ENCODE results near the gene PIK3AP1.
"Not testable (repeated sequence)": the region's sequence is repeated elsewhere in the genome, so short reads cannot be mapped to it uniquely, and the experiment has no call there.

The PIK3AP1 gene

DNA sequence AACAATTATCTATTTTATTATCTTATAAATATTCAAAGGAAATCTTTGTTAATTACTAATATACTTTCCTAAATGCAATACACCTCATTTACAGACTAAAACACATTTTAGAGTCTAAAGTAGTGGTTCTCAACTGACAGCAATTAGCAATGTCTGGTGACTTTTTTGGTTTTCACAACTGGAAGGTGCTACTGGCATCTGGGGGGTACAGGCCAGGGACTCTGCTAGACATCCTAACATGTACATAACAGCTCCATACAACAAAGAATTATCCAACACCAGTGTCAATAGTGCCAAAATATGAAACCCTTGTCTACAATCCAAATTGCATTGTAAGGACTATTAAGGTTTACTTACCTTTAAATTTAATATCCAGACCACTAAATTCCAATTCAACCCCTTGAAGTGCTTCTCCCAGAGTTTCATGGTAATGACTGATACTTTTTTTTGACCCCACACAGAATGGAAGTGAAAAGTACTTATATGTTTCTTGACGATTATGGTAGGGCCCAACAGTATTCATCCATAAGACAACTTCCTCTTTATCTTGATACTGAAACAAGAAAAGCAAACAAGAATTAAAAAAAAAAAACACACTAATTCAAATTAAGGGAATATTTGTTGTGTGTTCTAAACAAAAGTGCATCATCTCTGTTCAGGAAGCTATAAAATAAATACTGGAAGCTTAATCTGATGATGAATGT is 143.9 kb downstream of the PIK3AP1 start:
- DNase-seq (ENCODE audit: low read depth), result no peak

DNA sequence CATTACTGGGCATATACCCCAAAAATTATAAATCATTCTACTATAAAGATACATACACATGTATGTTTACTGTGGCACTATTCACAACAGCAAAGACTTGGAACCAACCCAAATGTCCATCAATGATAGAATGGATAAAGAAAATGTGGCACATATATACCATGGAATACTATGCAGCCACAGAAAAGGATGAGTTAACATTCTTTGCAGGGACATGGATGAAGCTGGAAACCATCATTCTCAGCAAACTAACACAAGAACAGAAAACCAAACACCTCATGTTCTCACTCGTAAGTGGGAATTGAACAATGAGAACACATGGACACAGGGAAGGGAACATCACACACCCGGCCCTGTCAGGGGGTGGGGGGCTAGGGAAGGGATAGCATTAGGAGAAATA is 145.8 kb downstream of the PIK3AP1 start:
- DNase-seq (ENCODE audit: low read depth), result not testable (repeated sequence)

GRCh38 chr10:96573036-96573435 is 147.3 kb downstream of the PIK3AP1 start:
- DNase-seq (ENCODE audit: low read depth), result no peak

DNA sequence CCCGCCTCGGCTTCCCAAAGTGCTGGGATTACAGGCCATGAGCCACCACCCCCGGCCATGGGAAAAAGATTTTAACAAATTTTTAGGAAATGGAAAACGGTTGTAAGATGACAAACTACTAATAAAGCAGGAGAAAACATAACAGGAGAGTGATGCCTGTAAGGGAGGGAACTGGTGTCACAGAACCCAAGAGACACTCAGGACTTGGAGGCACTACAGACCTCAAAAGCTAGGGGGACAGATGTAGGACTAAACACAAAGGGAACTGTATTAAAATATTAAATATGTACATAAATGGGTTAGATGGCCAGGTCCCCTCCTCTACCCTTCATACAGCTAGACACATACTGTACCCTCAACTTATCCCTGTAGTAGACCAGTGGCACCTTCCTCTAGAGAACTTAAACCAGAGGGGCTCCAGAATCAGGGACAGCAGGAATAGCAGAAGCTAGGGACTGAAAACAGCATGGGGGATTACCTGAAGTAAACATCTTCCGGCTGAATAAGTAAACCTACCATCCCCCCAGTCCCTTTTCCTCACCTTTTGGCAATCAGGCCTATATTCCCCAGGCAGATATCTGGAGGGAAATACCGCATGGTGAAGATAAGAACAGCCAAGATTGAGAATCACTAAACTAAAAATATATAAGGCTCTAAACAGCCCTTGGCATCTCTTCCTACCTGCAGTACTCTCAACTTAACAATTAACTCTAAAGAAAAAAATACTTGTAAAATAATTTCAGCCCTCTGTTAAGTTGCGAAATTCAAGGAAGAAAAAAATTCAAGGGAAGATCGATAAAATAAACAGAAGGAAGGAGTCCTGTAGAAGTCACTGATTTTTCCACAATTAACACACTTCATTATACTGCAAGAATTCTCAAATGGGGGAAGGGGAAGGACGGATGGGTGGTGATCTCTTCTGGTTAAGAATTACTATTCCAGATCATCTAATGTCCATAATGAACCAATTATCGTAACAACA is 149.0 kb downstream of the PIK3AP1 start:
- no peak for DNase-seq (ENCODE audit: low read depth)

DNA sequence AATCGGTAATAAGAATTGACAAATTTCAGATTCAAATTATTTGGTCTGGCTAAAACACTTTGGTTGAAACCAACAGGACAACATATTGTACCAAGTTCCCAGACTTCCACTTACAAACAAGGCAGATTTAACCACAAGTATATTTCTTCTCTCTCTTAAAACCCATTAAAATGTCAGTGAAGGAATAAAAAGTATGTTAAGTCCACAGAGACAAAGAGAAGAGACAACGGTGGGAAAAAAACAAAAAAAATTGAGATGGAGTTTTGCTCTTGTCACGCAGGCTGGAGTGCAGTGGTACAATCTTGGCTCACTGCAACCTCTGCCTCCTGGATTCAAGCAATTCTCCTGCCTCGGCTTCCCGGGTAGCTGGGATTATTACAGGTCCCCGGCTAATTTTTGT is 149.8 kb downstream of the PIK3AP1 start:
- no peak for DNase-seq (ENCODE audit: low read depth)

DNA sequence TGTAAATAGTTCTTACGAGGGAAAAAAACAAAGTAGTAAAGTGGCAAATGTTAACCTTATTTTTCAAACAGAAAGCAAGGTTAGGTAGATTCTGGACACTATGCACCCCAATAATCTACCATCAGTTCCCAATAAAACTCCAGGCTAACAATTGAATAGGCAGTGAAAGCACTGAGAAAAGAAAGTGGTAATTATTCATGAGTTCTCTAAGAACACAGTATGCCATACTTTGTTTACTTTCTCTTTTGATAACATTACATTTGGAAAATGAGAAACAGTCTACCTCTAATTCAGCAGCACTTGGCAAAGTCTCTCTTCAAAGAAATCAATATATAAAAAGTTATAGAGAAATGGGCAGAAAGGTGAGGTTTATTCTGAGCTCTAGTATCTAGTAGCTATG is 151.9 kb downstream of the PIK3AP1 start:
- DNase-seq (ENCODE audit: low read depth), result no peak

- DNase-seq (ENCODE audit: low read depth), result no peak
These were observed 154.5 kb downstream of the PIK3AP1 start for GRCh38 chr10:96565774-96566173.

DNA sequence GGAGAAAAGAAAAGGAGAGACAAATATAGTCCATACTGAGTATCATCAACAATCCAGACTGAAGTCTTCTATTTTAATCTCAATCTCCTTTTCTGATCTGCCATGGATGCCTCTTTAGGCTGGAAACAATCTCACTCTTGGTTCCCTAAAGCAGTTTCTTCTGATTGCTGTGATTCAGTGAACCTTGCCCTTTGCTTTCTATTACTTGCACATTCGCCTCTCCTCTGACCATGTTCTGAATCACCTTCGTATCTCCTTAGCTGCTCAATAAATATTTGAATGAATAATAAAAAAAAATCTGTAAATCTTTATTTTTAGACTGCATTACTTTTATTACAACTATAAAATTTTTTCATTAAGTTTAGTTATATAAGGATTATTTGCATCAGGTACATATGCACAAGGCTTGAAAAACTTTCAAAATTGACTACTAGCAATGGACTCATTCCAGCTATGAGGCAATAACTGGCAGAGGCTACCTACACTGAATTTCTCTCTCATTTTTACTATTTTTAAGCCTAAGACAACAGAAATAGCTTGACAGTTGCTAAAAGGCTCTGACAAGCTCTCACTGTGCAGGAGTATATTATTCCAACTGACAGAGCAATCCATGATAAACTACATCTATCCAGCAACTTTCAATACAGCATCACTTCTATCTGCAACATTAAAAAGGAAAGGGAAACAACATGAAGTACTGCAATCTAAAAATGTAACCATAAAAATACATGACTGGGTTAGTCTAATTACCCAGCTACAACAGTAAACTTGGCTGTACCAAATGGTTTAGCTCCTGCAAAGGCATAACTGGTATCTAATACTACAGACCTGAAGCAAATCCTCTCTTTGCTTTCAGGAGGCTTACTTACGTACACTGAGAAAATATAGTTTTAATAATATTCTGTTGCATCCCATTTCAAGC is 159.1 kb downstream of the PIK3AP1 start:
- DNase-seq (ENCODE audit: low read depth), result no peak

GRCh38 chr10:96560489-96560888 is 159.8 kb downstream of the PIK3AP1 start:
- no peak for DNase-seq (ENCODE audit: low read depth)

- no peak for DNase-seq (ENCODE audit: low read depth)
These were observed 164.3 kb downstream of the PIK3AP1 start for GRCh38 chr10:96556003-96556402.

DNA sequence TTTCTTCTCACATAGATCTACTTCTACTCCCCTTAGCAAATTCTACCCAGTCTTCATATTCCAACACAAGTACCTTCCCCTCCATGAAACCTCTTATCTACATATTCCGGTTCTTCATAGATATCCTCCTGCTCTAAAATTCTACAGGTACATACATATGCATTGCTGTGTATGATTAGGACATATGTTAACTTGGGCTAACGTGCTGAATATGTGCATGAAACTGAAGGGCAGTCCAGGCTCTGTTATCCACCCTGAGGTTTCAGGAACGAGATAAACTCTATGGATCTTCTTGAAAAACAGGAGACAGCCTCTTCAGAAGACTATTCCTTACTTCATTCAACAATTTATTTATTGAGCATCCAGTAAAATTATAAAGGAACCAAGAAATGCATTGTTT is 165.0 kb downstream of the PIK3AP1 start:
- DNase-seq (ENCODE audit: low read depth), result no peak

DNA sequence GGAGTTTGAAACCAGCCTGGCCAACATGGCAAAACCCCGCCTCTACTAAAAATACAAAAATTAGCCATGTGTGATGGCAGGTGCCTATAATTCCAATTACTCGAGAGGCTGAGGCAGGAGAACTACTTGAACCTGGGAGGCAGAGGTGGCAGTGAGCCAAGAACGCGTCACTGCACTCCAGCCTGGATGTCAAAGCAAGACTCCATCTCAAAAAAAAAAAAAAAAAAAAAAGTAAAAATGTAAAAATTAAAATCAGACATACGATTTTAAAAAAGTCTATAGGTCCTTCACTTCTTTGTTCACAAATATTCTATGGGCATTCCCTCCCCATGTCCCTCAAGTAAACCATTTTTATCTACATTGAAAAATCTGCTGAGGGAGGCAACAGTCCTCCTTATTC is 171.7 kb downstream of the PIK3AP1 start:
- DNase-seq (ENCODE audit: low read depth), result no peak

DNA sequence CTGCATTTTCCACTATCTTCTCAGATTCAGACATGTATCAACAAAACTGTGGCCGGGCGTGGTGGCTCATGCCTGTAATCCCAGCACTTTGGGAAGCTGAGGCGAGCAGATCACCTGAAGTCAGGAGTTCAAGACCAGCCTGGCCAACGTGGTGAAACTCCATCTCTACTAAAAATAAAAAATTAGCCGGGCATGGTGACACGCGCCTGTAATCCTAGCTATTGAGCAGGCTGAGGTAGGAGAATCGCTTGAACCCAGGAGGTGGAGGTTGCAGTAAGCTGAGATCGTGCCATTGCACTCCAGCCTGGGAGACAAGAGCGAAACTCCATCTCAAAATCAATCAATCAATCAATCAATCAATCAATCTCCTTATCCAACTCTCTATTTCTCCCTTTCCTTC is 174.8 kb downstream of the PIK3AP1 start:
- DNase-seq (ENCODE audit: low read depth), result not testable (repeated sequence)

All from stimulated activated CD8-positive, alpha-beta memory T cell treated with anti-CD3 and anti-CD28 coated beads, Interleukin-12 subunit alpha, Interleukin-12 subunit beta, amount 100 ng/mL, for 1 hour (primary cell).